Peyer's patch (tissue), 4 donors: ENCODE measurements around the gene UBE3A. TPM values are rescaled to one million over a fixed set of nuclear protein-coding genes. Genes with fewer than 3 reads are reported as not detected.
"Not testable (repeated sequence)": the region's sequence is repeated elsewhere in the genome, so short reads cannot be mapped to it uniquely, and the experiment has no call there.

Experiments used
- DNase-seq, 3 donors: peaks; one replicate each; pipeline ENCODE4 v3.0.0-alpha.2; 2017 to 2019
- H3K27ac ChIP-seq, 4 donors: fragments of 200-600 bp; sonication (generic); one replicate each; pipeline ENCODE4 v1.5.1; 2016 to 2019
- H3K27me3 ChIP-seq, 2 donors: fragments of 200-600 bp; sonication (generic); one replicate each; pipeline ENCODE4 v1.5.1; 2019
- H3K36me3 ChIP-seq, 3 donors: fragments of 200-600 bp; sonication (generic); one replicate each; pipeline ENCODE4 v1.5.1; 2016 to 2019
- H3K4me1 ChIP-seq, 4 donors: fragments of 200-600 bp; sonication (generic); one replicate each; pipeline ENCODE4 v1.5.1; 2016 to 2019
- H3K4me3 ChIP-seq, 4 donors: fragments of 200-600 bp; sonication (generic); 1 replicate in 3 of 4; 2 replicates in 1 of 4; pipeline ENCODE4 v1.5.1; 2016 to 2019; ENCODE audit warnings: mild to moderate bottlenecking in 1 of 4
- H3K9me3 ChIP-seq, 4 donors: fragments of 200-600 bp; sonication (generic); one replicate each; pipeline ENCODE4 v1.5.1; 2016 to 2019; ENCODE audit warnings: mild to moderate bottlenecking in 1 of 4
- CTCF ChIP-seq, 6 experiments: fragments of 450-650 bp in 4 of 6; fragments of 200-600 bp in 2 of 6; sonication (generic) in 1 of 6; IDR thresholded peaks; one replicate each; pipeline ENCODE4 v1.5.1; 2017 to 2019; ENCODE audit warnings: antibody characterized with exemption in 6 of 6, mild to moderate bottlenecking in 3 of 6, moderate library complexity in 1 of 6
- POLR2A ChIP-seq, 2 donors: fragments of 450-650 bp; IDR thresholded peaks; one replicate each; pipeline ENCODE4 v1.5.1; 2017; ENCODE audit warnings: antibody characterized with exemption in 2 of 2, mild to moderate bottlenecking in 2 of 2, moderate library complexity in 2 of 2
- total RNA-seq, 4 donors: library from RNA; depleted of rRNA; stranded (reverse); fragments of >200 nt; gene quantifications; one replicate each; pipeline ENCODE4 v1.1.0, GENCODE V29; 2016

The UBE3A gene
- total RNA-seq, 4 donors from 2014 or later, result 52.9 to 106 (median 95.2) TPM

GRCh38 chr15:25464784-25465183 lies 26.0 kb upstream of the UBE3A start:
- no peaks in the 10 kb centered on the region for H3K36me3 ChIP-seq
- TF ChIP-seq CTCF (IDR thresholded peaks at IDR 0.05), result no peak
- H3K4me1 ChIP-seq, result no peaks in the 10 kb centered on the region
- no peak overlapping the region for H3K4me3 ChIP-seq
- no peak overlapping the region for H3K27ac ChIP-seq
- DNase-seq, result no peak
- no peaks in the 10 kb centered on the region for H3K27me3 ChIP-seq
- no peaks in the 10 kb centered on the region for H3K9me3 ChIP-seq

GRCh38 chr15:25464383-25464782 lies 25.6 kb upstream of the UBE3A start:
- Histone ChIP-seq H3K36me3 (no peaks in the 10 kb centered on the region), H3K27me3 (no peaks in the 10 kb centered on the region), H3K9me3 (no peaks in the 10 kb centered on the region), H3K4me3 (no peak overlapping the region), H3K4me1 (no peaks in the 10 kb centered on the region), H3K27ac (no peak overlapping the region)
- DNase-seq, result no peak
- no peak for TF ChIP-seq CTCF (IDR thresholded peaks at IDR 0.05)
- no peak for TF ChIP-seq POLR2A (IDR thresholded peaks at IDR 0.05)

GRCh38 chr15:25456196-25456595 lies 17.4 kb upstream of the UBE3A start:
- Histone ChIP-seq H3K36me3 (no peaks in the 10 kb centered on the region), H3K4me3 (no peak overlapping the region), H3K4me1 (no peaks in the 10 kb centered on the region), H3K27me3 (no peaks in the 10 kb centered on the region), H3K27ac (no peak overlapping the region), H3K9me3 (no peaks in the 10 kb centered on the region)
- TF ChIP-seq POLR2A (IDR thresholded peaks at IDR 0.05) (no peak), CTCF (IDR thresholded peaks at IDR 0.05) (no peak)
- no peak for DNase-seq

- Histone ChIP-seq H3K36me3 (no peaks in the 10 kb centered on the region), H3K27ac (no peak overlapping the region), H3K4me3 (no peak overlapping the region), H3K9me3 (no peaks in the 10 kb centered on the region), H3K4me1 (no peaks in the 10 kb centered on the region), H3K27me3 (no peaks in the 10 kb centered on the region)
- no peak for DNase-seq
- TF ChIP-seq POLR2A (IDR thresholded peaks at IDR 0.05) (no peak), CTCF (IDR thresholded peaks at IDR 0.05) (no peak)
Measured at GRCh38 chr15:25455226-25455625, 16.4 kb upstream of the UBE3A start.

- DNase-seq, result no peak
- TF ChIP-seq POLR2A (IDR thresholded peaks at IDR 0.05) (no peak), CTCF (IDR thresholded peaks at IDR 0.05) (no peak)
- H3K4me3 ChIP-seq, result no peak overlapping the region
- no peaks in the 10 kb centered on the region for H3K4me1 ChIP-seq
- H3K9me3 ChIP-seq, result no peaks in the 10 kb centered on the region
- H3K27me3 ChIP-seq, result no peaks in the 10 kb centered on the region
- H3K36me3 ChIP-seq, result no peaks in the 10 kb centered on the region
- no peak overlapping the region for H3K27ac ChIP-seq
Measured at GRCh38 chr15:25454771-25455170, 15.9 kb upstream of the UBE3A start.

- H3K27ac ChIP-seq, H3K4me3 ChIP-seq, H3K27me3 ChIP-seq, H3K4me1 ChIP-seq, H3K36me3 ChIP-seq, DNase-seq, H3K9me3 ChIP-seq: not testable (repeated sequence)
Measured at GRCh38 chr15:25453246-25453645, 14.4 kb upstream of the UBE3A start.
